A673 (cell line): ENCODE data around the gene HDAC4. TPM values are rescaled to one million over a fixed set of nuclear protein-coding genes. Genes with fewer than 3 reads are reported as not detected.

ENCODE experiments used
- BruUV-seq: library from RNA; stranded (reverse); fragments of 400-500 nt; replicated peaks from 2 replicates; lab custom pipeline; 2021; lab: Mats Ljungman, UMichigan
- CTCF ChIA-PET: fragments of 300-600 bp; sonication (Branson Sonifier 250); formaldehyde crosslinking; loops from one replicate; lab custom pipeline; 2022; ENCODE audit warnings: antibody characterized with exemption; lab: Charles Lee
- POLR2A ChIA-PET: fragments of 300-600 bp; sonication (Branson Sonifier 250); formaldehyde crosslinking; loops from one replicate; lab custom pipeline; 2022; ENCODE audit warnings: antibody characterized with exemption; ENCODE audit not compliant: low non-redundant PET; lab: Charles Lee
- DNase-seq: peaks from one replicate; pipeline ENCODE4 v3.0.0-alpha.2; 2015; ENCODE audit warnings: low spot score
- H3K27ac ChIP-seq: fragments of 200-600 bp; sonication (generic); 2 replicates; pipeline ENCODE4 v1.5.1; 2016; ENCODE audit warnings: mixed run types, low read depth, mild to moderate bottlenecking, mixed read lengths, antibody characterized with exemption, low read length; ENCODE audit not compliant: poor library complexity, severe bottlenecking
- H3K27me3 ChIP-seq: fragments of 200-600 bp; sonication (generic); replicated peaks from 2 replicates; pipeline ENCODE4 v1.6.1; 2017; ENCODE audit warnings: mixed run types, low read depth, mild to moderate bottlenecking, mixed read lengths, antibody characterized with exemption, low read length; ENCODE audit not compliant: insufficient read depth, poor library complexity
- H3K36me3 ChIP-seq: fragments of 200-600 bp; sonication (generic); 2 replicates; pipeline ENCODE4 v1.6.1; 2016; ENCODE audit warnings: mixed run types, mild to moderate bottlenecking, mixed read lengths, antibody characterized with exemption, low read length; ENCODE audit not compliant: insufficient read depth, poor library complexity, severe bottlenecking
- H3K4me1 ChIP-seq: fragments of 200-600 bp; sonication (generic); 2 replicates; pipeline ENCODE4 v1.6.1; 2017; ENCODE audit warnings: mixed run types, mild to moderate bottlenecking, mixed read lengths, antibody characterized with exemption, low read length; ENCODE audit not compliant: insufficient read depth, poor library complexity, severe bottlenecking
- H3K4me3 ChIP-seq: fragments of 200-600 bp; sonication (generic); 2 replicates; pipeline ENCODE4 v1.5.1; 2016; ENCODE audit warnings: low read depth, mixed run types, mild to moderate bottlenecking, mixed read lengths, low read length; ENCODE audit not compliant: poor library complexity, severe bottlenecking
- H3K9me3 ChIP-seq: fragments of 200-600 bp; sonication (generic); 2 replicates; pipeline ENCODE4 v1.6.1; 2016; ENCODE audit warnings: mixed run types, low read depth, mild to moderate bottlenecking, mixed read lengths, antibody characterized with exemption, low read length; ENCODE audit not compliant: poor library complexity, severe bottlenecking
- CTCF ChIP-seq: fragments of 300-800, 200-600 bp; sonication (generic); conservative IDR thresholded peaks from 2 replicates; pipeline ENCODE4 v1.5.1; 2017; ENCODE audit warnings: low read depth, mild to moderate bottlenecking, antibody characterized with exemption, low read length, moderate library complexity, mixed read lengths
- EZH2 ChIP-seq: fragments of 200-600 bp; sonication (generic); IDR thresholded peaks from 2 replicates; pipeline ENCODE4 v1.6.1; 2017; ENCODE audit warnings: borderline replicate concordance, low read depth, mild to moderate bottlenecking, mixed read lengths, antibody characterized with exemption, low read length; ENCODE audit not compliant: poor library complexity, severe bottlenecking
- intact Hi-C: fragments of 100-400 bp; cut with micrococcal nuclease; formaldehyde crosslinking; loops from one replicate; pipeline ENCODE4 v1.10.0; 2022; ENCODE audit not compliant: unreplicated experiment
- total RNA-seq: library from RNA; stranded (reverse); gene quantifications from 2 replicates; pipeline ENCODE4 v1.2.3, GENCODE V29; 2021

The HDAC4 gene
- total RNA-seq, 1 experiment from 2014 or later: 40.0 TPM

GRCh38 chr2:239065962-239066361 lies 334.9 kb downstream of the HDAC4 start:
- H3K4me1 ChIP-seq: no peaks in the 10 kb centered on the region
- no peak for TF ChIP-seq EZH2
- no peak for TF ChIP-seq CTCF
- no peaks in the 10 kb centered on the region for H3K9me3 ChIP-seq
- no peak for DNase-seq
- no peak overlapping the region for H3K4me3 ChIP-seq
- intact Hi-C loops: no loop called here
- BruUV-seq: no TSS peak
- ChIA-PET CTCF (no interaction called here), POLR2A (no interaction called here)
- no peaks in the 10 kb centered on the region for H3K36me3 ChIP-seq
- H3K27ac ChIP-seq: no peak overlapping the region
- H3K27me3 ChIP-seq: no peaks in the 10 kb centered on the region

- no peak for TF ChIP-seq CTCF
- no peak for TF ChIP-seq EZH2
Observed at GRCh38 chr2:239065537-239065936, 335.3 kb downstream of the HDAC4 start.

GRCh38 chr2:239064891-239065290 lies 335.9 kb downstream of the HDAC4 start:
- no peak for DNase-seq
- Histone ChIP-seq H3K4me1 (no peaks in the 10 kb centered on the region), H3K9me3 (no peaks in the 10 kb centered on the region), H3K4me3 (no peak overlapping the region), H3K27me3 (no peaks in the 10 kb centered on the region), H3K36me3 (no peaks in the 10 kb centered on the region), H3K27ac (no peak overlapping the region)
- BruUV-seq: no TSS peak
- ChIA-PET POLR2A (no interaction called here), CTCF (interaction anchor here (0.5 kb wide), 1 partner anchor 1990 kb away, joined by 3 read pairs; no protein-coding TSS in a partner anchor)
- intact Hi-C loops: no loop called here
- TF ChIP-seq EZH2: no peak
- TF ChIP-seq CTCF: no peak

More at GRCh38 chr2:239065537-239065936, 335.3 kb downstream of the HDAC4 start:
- H3K27ac ChIP-seq: no peak overlapping the region
- H3K27me3 ChIP-seq: no peaks in the 10 kb centered on the region
- no TSS peak for BruUV-seq
- POLR2A ChIA-PET: no interaction called here
- intact Hi-C loops: no loop called here
- no peaks in the 10 kb centered on the region for H3K4me1 ChIP-seq
- H3K4me3 ChIP-seq: no peak overlapping the region
- CTCF ChIA-PET: no interaction called here
- DNase-seq: no peak
- H3K36me3 ChIP-seq: no peaks in the 10 kb centered on the region
- no peaks in the 10 kb centered on the region for H3K9me3 ChIP-seq
